ENCODE results near the gene AMH.

Gene AMH

GRCh38 chr19:2248136-2249009 lies 750 bp upstream of the AMH start:
- no peak for DNase-seq (ENCODE audit: low read depth in 2 of 2, low spot score in 1 of 2)

GRCh38 chr19:2249880-2250765 lies 1.0 kb downstream of the AMH start:
- DNase-seq (ENCODE audit: low read depth in 2 of 2, low spot score in 1 of 2): no peak

- no peak for DNase-seq (ENCODE audit: low read depth in 2 of 2, low spot score in 1 of 2)
Measured at GRCh38 chr19:2250766-2251105, 1.6 kb downstream of the AMH start.

GRCh38 chr19:2251106-2252054 lies 2.3 kb downstream of the AMH start:
- no peak for DNase-seq (ENCODE audit: low read depth in 2 of 2, low spot score in 1 of 2)

GRCh38 chr19:2252055-2252796 lies 3.1 kb downstream of the AMH start:
- no peak for DNase-seq (ENCODE audit: low read depth in 2 of 2, low spot score in 1 of 2)

GRCh38 chr19:2252797-2253105 lies 3.6 kb downstream of the AMH start:
- DNase-seq (ENCODE audit: low read depth in 2 of 2, low spot score in 1 of 2): no peak

GRCh38 chr19:2253106-2254063 lies 4.3 kb downstream of the AMH start:
- DNase-seq (ENCODE audit: low read depth in 2 of 2, low spot score in 1 of 2): no peak

GRCh38 chr19:2254064-2254872 lies 5.1 kb downstream of the AMH start:
- DNase-seq (ENCODE audit: low read depth in 2 of 2, low spot score in 1 of 2): no peak

- no peak for DNase-seq (ENCODE audit: low read depth in 2 of 2, low spot score in 1 of 2)
Measured at GRCh38 chr19:2255112-2255845, 6.2 kb downstream of the AMH start.

GRCh38 chr19:2255982-2256685 lies 7.0 kb downstream of the AMH start, which contains the start of gene JSRP1:
TSS of gene JSRP1 (minus strand) at chr19:2256417. CDS start at chr19:2255314, 1,103 bp downstream.
- no peak for DNase-seq (ENCODE audit: low read depth in 2 of 2, low spot score in 1 of 2)

- DNase-seq (ENCODE audit: low read depth in 2 of 2, low spot score in 1 of 2): no peak
Measured at GRCh38 chr19:2259336-2259735, 10.2 kb downstream of the AMH start.

GRCh38 chr19:2260341-2260805 lies 11.2 kb downstream of the AMH start:
- DNase-seq (ENCODE audit: low read depth in 2 of 2, low spot score in 1 of 2): no peak

GRCh38 chr19:2261438-2262172 lies 12.5 kb downstream of the AMH start:
- no peak for DNase-seq (ENCODE audit: low read depth in 2 of 2, low spot score in 1 of 2)

GRCh38 chr19:2266183-2266993 lies 17.3 kb downstream of the AMH start:
- no peak for DNase-seq (ENCODE audit: low read depth in 2 of 2, low spot score in 1 of 2)

GRCh38 chr19:2268480-2268830 lies 19.3 kb downstream of the AMH start:
- no peak for DNase-seq (ENCODE audit: low read depth in 2 of 2, low spot score in 1 of 2)

GRCh38 chr19:2268861-2269243 lies 19.7 kb downstream of the AMH start:
- no peak for DNase-seq (ENCODE audit: low read depth in 2 of 2, low spot score in 1 of 2)
